ENCODE results near the gene SCFD2. TPM values are rescaled to one million over a fixed set of nuclear protein-coding genes. Genes with fewer than 3 reads are reported as not detected.

Gene SCFD2
- total and polyA plus RNA-seq, 9 donors: 5.1 to 42.1 (median 13.5) TPM

DNA sequence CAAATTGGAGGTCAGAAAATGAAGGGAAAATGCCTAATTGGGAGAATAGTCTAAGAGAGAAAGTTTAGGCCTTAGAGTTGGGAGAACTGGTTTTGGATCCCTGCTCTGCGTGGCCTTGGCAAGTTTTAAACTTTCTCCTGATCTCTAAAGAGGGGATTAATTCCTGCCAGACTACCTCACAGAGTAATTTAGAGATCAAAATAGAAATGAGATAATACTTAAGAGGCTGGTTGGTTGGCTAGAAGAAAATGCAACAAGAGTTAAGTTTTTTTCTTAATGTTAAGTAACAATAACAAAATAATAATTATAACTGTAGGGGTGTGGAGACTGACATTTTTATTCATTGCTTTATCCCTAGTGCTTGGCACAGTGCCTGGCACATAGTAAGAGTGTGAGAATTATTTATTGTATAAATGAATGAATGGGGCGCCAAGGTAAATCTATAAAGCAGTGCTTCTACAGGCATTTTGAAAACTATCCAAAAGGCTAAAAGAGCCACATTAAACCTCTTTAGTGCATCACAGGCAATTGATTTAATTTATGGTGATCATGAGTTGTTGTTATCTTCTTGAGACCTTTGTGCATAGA, 343.3 kb downstream of the SCFD2 start:
- 68 to 79% (median 79%) methylated on average over 2 of the region's 2 CpGs for WGBS, 3 donors
- Histone ChIP-seq H3K36me3 (no peaks in the 10 kb centered on the region), H3K27ac (peak overlapping the region; percentile 28), H3K27me3 (no peaks in the 10 kb centered on the region), H3K9me3 (no peaks in the 10 kb centered on the region), H3K4me3 (no peak overlapping the region), H3K4me1 (ENCODE audit: insufficient read depth) (peaks cover 18% of the 10 kb centered on the region)
- intact Hi-C loops (cut with DNase I): loop anchor here in 1 of 4 donors (5.0 kb wide), 1 partner anchor 475 kb away; no protein-coding TSS in a partner anchor
- DNase-seq: no peak
- TF ChIP-seq POLR2A (IDR thresholded peaks at IDR 0.05) (no peak), CTCF (IDR thresholded peaks at IDR 0.05) (no peak), EP300 (IDR thresholded peaks at IDR 0.05) (no peak)

- Histone ChIP-seq H3K27ac (peak overlapping the region; percentile 28), H3K4me3 (no peak overlapping the region), H3K4me1 (ENCODE audit: insufficient read depth) (peaks cover 18% of the 10 kb centered on the region), H3K36me3 (no peaks in the 10 kb centered on the region), H3K27me3 (no peaks in the 10 kb centered on the region), H3K9me3 (no peaks in the 10 kb centered on the region)
- WGBS, 3 donors: 19 to 27% (median 22%) methylated on average over 2 of the region's 2 CpGs
- intact Hi-C loops (cut with DNase I): loop anchor here in 1 of 4 donors (5.0 kb wide), 1 partner anchor 475 kb away; no protein-coding TSS in a partner anchor
- DNase-seq: no peak
- no peak for TF ChIP-seq CTCF (IDR thresholded peaks at IDR 0.05)
- no peak for TF ChIP-seq EP300 (IDR thresholded peaks at IDR 0.05)
- no peak for TF ChIP-seq POLR2A (IDR thresholded peaks at IDR 0.05)
Measured at GRCh38 chr4:53021754-53022512, 343.9 kb downstream of the SCFD2 start.

- DNase-seq: no peak
- H3K27me3 ChIP-seq: no peaks in the 10 kb centered on the region
- peaks cover 18% of the 10 kb centered on the region for H3K4me1 ChIP-seq (ENCODE audit: insufficient read depth)
- 25 to 33% (median 30%) methylated on average over 6 of the region's 6 CpGs for WGBS, 3 donors
- intact Hi-C loops (cut with DNase I): loop anchor here (5.0 to 10.0 kb wide), 8 partner anchors 175 to 1208 kb away; partner anchors contain the start of genes PDGFRA (in 3 of the 4) and FIP1L1 (in 1 of the 4)
- no peak for TF ChIP-seq POLR2A (IDR thresholded peaks at IDR 0.05)
- TF ChIP-seq CTCF (IDR thresholded peaks at IDR 0.05): no peak
- TF ChIP-seq EP300 (IDR thresholded peaks at IDR 0.05): no peak
- H3K4me3 ChIP-seq: no peak overlapping the region
- no peaks in the 10 kb centered on the region for H3K9me3 ChIP-seq
- H3K27ac ChIP-seq: peak overlapping the region in 1 of 2 donors; percentile 13
- no peaks in the 10 kb centered on the region for H3K36me3 ChIP-seq
Measured at GRCh38 chr4:53019485-53020382, 346.1 kb downstream of the SCFD2 start.

GRCh38 chr4:53018471-53018870, 347.4 kb downstream of the SCFD2 start:
- 16 to 45% (median 17%) methylated on average over 3 of the region's 3 CpGs for WGBS, 3 donors
- Histone ChIP-seq H3K4me3 (no peak overlapping the region), H3K9me3 (no peaks in the 10 kb centered on the region), H3K36me3 (no peaks in the 10 kb centered on the region), H3K27ac (no peak overlapping the region), H3K27me3 (no peaks in the 10 kb centered on the region), H3K4me1 (ENCODE audit: insufficient read depth) (peaks cover 22% of the 10 kb centered on the region)
- intact Hi-C loops (cut with DNase I): loop anchor here (5.0 to 10.0 kb wide), 7 partner anchors 176 to 1209 kb away; partner anchors contain the start of genes PDGFRA (in 3 of the 4) and FIP1L1 (in 1 of the 4)
- no peak for DNase-seq
- TF ChIP-seq EP300 (IDR thresholded peaks at IDR 0.05) (no peak), POLR2A (IDR thresholded peaks at IDR 0.05) (no peak), CTCF (IDR thresholded peaks at IDR 0.05) (no peak)

Measured in ovary (tissue), 9 donors.